Skeletal muscle tissue (tissue), 4 donors: Measurements from ENCODE around the gene DENND1A. TPM values are rescaled to one million over a fixed set of nuclear protein-coding genes. Genes with fewer than 3 reads are reported as not detected.

Source experiments
- H3K27ac ChIP-seq: one replicate; pipeline ENCODE4 v1.7.0; 2013; ENCODE audit warnings: mild to moderate bottlenecking, low read depth, low read length, inconsistent platforms
- H3K27me3 ChIP-seq, 3 donors: one replicate each; pipeline ENCODE4 v1.7.0; 2013; ENCODE audit warnings: low read length in 3 of 3; ENCODE audit not compliant: control insufficient read depth in 3 of 3, insufficient read depth in 3 of 3
- H3K36me3 ChIP-seq, 3 donors: one replicate each; pipeline ENCODE4 v1.7.0; 2013; ENCODE audit warnings: low read length in 3 of 3; ENCODE audit not compliant: control insufficient read depth in 3 of 3, insufficient read depth in 3 of 3
- H3K4me1 ChIP-seq, 3 donors: one replicate each; pipeline ENCODE4 v1.7.0; 2013; ENCODE audit warnings: low read length in 3 of 3, mild to moderate bottlenecking in 3 of 3; ENCODE audit not compliant: control insufficient read depth in 3 of 3, insufficient read depth in 3 of 3
- H3K4me3 ChIP-seq, 3 donors: one replicate each; pipeline ENCODE4 v1.7.0; 2013; ENCODE audit warnings: low read length in 3 of 3
- H3K9ac ChIP-seq, 3 donors: one replicate each; pipeline ENCODE4 v1.7.0; 2013; ENCODE audit warnings: low read length in 3 of 3, mild to moderate bottlenecking in 3 of 3, moderate library complexity in 2 of 3, low read depth in 1 of 3
- H3K9me3 ChIP-seq, 3 donors: one replicate each; pipeline ENCODE4 v1.7.0; 2013; ENCODE audit warnings: low read length in 3 of 3; ENCODE audit not compliant: control insufficient read depth in 3 of 3
- total RNA-seq: library from RNA; depleted of rRNA; stranded (reverse); fragments of >200 nt; gene quantifications from one replicate; pipeline ENCODE4 v1.2.3, GENCODE V29; 2014
- donor health status: Osteomylitis.

The DENND1A gene
- total RNA-seq, 1 donor from 2014 or later, result 23.5 TPM

DNA sequence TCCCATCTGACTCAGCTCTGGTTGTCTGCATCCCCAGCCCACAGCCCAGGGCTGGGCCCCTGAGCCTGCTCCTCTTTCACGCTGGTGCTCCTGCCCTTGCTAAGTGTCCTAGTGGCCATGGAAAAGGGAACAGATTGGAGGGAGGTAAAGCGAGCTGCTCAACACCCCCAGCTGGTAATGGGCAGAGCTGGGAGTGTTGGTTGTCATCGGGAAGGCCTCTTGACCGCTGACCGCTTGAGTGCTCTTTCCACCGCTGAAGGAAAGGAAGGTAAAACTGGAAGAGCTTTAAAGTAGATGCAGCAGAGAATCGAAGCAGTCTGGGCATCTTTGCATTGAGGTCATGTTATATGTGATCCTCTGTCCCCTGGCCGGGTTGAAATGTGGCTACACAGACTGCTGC is 513.8 kb downstream of the DENND1A start:
- H3K27ac ChIP-seq, result no peak overlapping the region
- no peaks in the 10 kb centered on the region for H3K27me3 ChIP-seq
- no peaks in the 10 kb centered on the region for H3K4me1 ChIP-seq
- H3K36me3 ChIP-seq, result peaks cover 11 to 13% (median 11%) of the 10 kb centered on the region in 3 donors
- H3K4me3 ChIP-seq, result no peak overlapping the region
- H3K9ac ChIP-seq, result no peak overlapping the region
- H3K9me3 ChIP-seq, result no peaks in the 10 kb centered on the region

DNA sequence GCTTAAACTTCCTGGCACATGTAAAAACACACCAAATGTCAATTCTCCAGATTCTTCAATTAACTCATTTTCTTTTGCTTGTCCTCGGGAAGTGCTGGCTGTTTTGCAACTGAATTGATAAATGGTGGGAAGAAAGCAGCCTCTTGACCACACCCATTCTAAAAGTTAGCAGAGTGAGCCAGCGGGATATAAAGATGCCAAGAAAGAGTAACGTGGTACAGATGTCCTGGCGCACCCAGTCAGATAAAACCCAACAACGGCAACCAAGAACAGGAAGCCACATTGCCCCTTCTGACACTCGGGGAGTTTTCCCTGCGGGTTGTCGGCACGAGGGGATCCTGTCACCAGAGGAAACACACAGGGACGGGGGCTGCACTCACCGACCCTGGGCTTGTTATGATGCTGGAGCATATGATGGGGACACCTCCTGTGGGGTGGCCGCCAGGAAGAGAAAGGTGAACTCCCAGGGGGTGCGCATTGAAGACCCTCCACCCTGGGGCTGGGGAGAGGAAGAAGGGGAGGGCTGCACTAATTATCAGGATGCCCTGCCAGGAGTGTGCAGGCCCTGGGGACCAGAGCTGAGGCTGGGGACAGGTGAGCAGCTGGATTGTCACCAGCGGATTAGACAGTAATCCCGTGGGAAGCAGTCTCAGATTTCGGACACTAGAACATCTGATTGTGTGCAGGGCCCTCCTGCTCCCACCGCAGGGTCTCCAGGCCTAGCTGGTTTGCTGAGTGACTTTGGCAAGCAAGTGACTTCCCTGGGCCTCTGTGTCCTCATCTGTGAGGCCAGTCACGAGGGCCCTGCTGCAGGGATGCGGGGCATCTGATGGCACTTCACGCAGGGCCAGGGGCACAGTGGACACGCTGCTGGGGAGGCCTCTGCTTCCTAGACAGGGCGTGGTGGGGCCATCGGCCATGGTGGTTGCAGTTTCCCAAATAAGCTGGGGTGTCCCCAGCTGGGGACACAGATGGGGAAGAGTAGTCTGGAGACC is 514.7 kb downstream of the DENND1A start:
- Histone ChIP-seq H3K4me1 (no peaks in the 10 kb centered on the region), H3K27ac (no peak overlapping the region), H3K4me3 (no peak overlapping the region), H3K36me3 (peaks cover 11 to 12% (median 12%) of the 10 kb centered on the region in 3 donors), H3K9ac (no peak overlapping the region), H3K27me3 (no peaks in the 10 kb centered on the region), H3K9me3 (no peaks in the 10 kb centered on the region)

DNA sequence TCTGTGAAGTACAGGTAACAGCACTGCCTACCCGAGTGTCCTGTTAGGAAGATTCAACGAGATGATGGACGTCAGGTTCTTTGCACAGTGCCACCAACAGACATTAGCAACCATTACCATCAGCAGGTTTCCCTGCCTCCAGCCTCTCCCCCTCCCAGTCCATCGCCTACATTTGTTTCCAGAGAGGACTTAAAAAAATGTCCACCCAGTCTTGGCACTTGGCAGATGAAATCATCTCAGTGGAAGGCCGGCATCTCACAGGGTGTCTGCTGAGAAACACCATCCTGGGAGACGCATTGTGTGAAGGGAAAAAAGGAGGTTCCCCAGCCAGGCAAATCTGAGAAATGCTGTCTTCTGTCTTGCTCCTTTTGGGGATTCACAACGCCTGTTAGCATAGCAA is 515.7 kb downstream of the DENND1A start:
- H3K9me3 ChIP-seq, result no peaks in the 10 kb centered on the region
- no peaks in the 10 kb centered on the region for H3K4me1 ChIP-seq
- no peak overlapping the region for H3K27ac ChIP-seq
- H3K36me3 ChIP-seq, result peaks cover 4 to 10% (median 9%) of the 10 kb centered on the region in 3 donors
- no peaks in the 10 kb centered on the region for H3K27me3 ChIP-seq
- H3K9ac ChIP-seq, result no peak overlapping the region
- H3K4me3 ChIP-seq, result no peak overlapping the region

DNA sequence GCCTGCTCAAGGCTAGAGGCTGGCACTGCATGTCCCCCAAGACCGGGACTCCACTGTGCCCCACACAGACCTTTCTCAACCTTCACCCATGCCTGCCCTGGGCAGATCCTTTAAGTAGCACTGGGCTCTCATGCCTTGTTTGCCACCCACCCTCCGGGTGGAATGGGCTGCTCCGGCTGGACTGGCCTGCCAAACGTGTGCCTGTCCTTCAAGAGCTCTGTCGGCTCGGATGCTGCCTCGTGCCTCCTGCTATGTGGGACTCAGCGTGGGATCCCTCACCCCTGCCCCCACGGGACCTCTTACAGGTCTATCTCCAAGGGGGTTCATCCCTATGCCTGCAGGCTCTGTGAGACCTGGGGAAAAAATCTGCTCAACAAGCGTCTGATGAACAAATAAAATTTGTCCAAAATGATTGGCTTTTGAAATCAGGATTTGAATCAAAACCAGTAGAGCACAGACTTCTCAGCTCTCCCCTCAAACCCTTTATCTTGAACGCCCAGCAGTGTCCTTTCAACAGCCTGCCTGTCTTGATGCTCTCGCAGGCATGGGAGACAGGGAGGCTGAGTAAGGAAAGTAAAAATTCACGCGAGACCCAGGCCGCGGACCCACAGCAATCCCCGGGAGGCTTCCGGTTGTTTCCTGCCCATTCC is 517.6 kb downstream of the DENND1A start:
- no peaks in the 10 kb centered on the region for H3K4me1 ChIP-seq
- no peaks in the 10 kb centered on the region for H3K9me3 ChIP-seq
- H3K27ac ChIP-seq, result no peak overlapping the region

DNA sequence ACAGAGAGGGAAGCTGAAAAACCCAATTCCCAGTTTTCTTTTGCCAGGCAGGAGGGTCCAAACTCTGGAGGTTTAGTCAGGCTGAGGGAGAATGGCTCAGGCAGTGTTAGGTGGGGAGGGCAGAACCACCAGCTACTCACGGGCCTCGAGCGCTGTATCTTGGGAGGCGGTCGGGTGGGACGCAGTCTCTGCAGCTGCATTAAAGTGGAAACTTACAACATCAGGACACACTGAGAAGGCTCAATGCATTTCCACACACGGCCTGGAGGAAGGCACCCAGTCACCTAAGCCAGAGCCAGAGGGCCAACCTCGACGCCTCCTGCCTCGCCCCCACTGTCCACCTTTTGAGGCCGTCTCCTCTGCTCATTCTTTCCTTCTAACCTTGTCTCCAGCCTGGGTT is 518.3 kb downstream of the DENND1A start:
- Histone ChIP-seq H3K9me3 (no peaks in the 10 kb centered on the region), H3K27me3 (no peaks in the 10 kb centered on the region), H3K4me3 (no peak overlapping the region), H3K36me3 (peaks cover 2 to 12% (median 4%) of the 10 kb centered on the region in 3 donors), H3K27ac (no peak overlapping the region), H3K9ac (no peak overlapping the region), H3K4me1 (no peaks in the 10 kb centered on the region)

More for the DNA sequence above, 517.6 kb downstream of the DENND1A start:
- Histone ChIP-seq H3K4me3 (no peak overlapping the region), H3K36me3 (peaks cover 2 to 12% (median 4%) of the 10 kb centered on the region in 3 donors), H3K27me3 (no peaks in the 10 kb centered on the region), H3K9ac (no peak overlapping the region)

DNA sequence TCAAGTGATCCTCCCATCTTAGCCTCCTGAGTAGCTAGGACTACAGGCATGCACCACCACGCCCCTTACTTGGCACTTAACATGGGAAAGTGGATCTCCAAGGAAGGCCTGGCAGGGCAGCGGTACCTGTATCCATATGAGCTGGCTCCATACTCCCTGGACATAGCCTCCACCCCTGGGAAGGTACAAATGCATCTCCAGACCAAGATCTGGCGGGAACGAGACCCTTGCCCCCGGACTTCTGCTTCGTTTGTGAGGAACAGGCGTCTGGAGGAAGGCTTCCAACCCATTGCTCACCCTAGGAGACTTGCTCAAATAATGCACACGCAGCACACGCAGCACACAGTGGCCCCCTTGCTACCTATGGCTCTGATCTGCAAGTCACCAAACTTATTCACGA is 518.7 kb downstream of the DENND1A start:
- Histone ChIP-seq H3K9me3 (no peaks in the 10 kb centered on the region), H3K36me3 (peaks cover 2 to 8% (median 4%) of the 10 kb centered on the region in 3 donors), H3K4me3 (no peak overlapping the region), H3K27ac (no peak overlapping the region), H3K4me1 (no peaks in the 10 kb centered on the region), H3K27me3 (no peaks in the 10 kb centered on the region), H3K9ac (no peak overlapping the region)

DNA sequence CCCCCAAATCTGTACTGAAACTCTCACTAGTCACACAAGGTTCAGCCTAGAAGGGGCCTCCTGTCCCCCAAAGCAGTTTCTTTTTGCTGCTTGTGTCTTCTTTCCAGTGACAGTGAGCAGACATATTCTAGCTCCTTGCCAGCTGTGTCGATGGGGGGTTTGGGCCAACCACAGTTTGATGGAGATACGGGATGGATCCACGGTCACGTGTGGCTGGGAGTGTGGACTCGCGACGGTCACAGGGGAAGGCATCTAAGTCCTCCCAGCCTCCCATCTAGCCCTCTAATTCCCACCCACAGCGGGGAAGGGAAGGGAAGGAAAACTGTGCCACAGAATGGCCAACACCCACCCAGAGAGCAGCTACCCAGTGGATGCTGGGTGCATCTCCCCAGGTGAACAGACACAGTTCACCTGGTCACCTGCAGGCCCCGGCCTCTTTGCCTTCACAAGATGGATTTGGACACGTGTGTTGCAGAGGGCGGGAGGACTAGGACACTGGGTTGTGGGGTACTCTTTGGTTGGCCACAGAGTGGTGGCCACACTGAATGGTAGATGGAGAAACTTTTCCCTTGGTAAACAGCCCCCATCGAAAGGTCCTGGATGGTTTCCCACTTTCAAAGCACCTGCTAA is 519.5 kb downstream of the DENND1A start:
- Histone ChIP-seq H3K9me3 (no peaks in the 10 kb centered on the region), H3K27me3 (no peaks in the 10 kb centered on the region), H3K27ac (no peak overlapping the region), H3K4me1 (no peaks in the 10 kb centered on the region), H3K36me3 (peaks cover 1 to 6% (median 4%) of the 10 kb centered on the region in 3 donors), H3K4me3 (no peak overlapping the region), H3K9ac (no peak overlapping the region)

DNA sequence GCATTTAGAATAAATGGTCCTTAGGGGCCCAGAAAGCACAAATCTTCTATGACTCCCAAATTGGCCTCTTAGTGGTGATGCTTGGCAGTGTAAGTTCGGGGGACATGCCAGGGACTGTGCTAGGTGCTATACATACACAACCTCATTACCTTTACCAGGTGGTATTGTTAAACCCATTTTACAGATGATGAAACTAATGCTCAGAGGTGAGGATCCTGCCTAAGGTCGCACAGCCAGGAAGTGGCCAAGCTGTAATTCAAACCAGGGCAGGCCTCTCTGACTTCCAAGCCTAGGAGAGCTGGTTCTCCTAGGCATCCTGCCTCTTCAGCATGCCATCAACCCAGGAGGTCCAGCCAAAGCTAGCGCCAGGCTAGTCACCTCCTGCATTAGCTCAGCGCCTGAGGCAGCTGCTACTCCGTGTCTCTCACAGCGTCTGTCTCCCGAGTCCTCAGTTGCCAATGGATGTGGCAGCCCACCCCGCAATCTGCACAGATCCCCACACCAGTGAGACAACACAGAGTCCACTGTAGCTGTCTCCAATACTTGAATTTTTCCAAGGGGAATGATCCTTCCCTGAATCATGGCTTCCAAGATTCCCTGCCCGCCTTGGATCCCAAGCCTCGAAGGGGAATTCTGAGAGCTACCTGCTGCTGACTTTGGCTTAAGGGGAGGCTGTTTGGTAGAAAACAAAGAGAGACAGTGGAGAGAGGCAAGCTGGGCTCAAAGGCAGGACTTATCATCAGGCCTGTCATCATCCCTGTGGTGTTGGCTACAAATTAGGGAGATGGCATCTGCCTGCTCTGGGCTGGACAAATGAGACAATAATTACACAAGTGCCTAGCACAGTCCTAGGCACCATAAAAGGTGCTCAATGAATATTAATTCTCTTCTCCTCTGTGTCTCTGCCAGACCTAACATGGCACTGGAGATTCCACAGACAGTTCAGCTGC is 521.3 kb downstream of the DENND1A start:
- no peaks in the 10 kb centered on the region for H3K27me3 ChIP-seq
- no peaks in the 10 kb centered on the region for H3K4me1 ChIP-seq

DNA sequence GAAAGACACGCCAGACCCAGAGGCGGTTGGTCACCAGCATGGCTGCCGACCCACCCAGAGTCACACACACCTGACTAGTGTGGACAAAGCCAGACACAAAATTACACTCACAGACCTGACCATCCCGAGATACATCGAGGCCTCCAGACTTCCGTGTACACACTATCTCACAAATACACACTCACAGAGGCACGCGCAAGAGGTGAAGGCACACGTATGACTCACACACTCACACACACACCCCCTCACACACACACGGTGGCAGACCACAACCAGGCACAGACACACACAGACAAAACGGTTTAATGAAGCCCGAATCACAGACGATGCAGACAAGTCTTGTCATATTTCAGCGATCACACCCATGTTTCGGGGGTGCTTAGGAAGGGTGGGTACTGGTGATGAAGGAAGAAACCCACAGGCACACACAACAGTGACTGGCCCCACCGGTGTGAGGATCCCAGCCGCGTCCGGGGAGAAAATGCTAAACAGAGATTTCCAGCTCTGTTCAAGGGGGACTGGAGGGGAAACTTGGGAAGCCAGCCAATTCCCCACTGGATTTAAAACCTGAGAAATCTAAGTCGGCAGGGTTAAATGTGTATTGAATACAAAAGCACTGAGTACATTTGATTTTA is 522.6 kb downstream of the DENND1A start:
- Histone ChIP-seq H3K27ac (no peak overlapping the region), H3K4me1 (no peaks in the 10 kb centered on the region), H3K36me3 (peaks cover 0 to 9% (median 4%) of the 10 kb centered on the region in 3 donors), H3K27me3 (no peaks in the 10 kb centered on the region), H3K9me3 (no peaks in the 10 kb centered on the region), H3K4me3 (no peak overlapping the region), H3K9ac (no peak overlapping the region)

More for the DNA sequence above, 521.3 kb downstream of the DENND1A start:
- Histone ChIP-seq H3K9me3 (no peaks in the 10 kb centered on the region), H3K27ac (no peak overlapping the region), H3K36me3 (peaks cover 0 to 6% (median 4%) of the 10 kb centered on the region in 3 donors), H3K4me3 (no peak overlapping the region), H3K9ac (no peak overlapping the region)
